Transverse colon (tissue), 4 donors: ENCODE results near the gene ZNF446.
"Not testable (repeated sequence)": the region's sequence is repeated elsewhere in the genome, so short reads cannot be mapped to it uniquely, and the experiment has no call there.

ENCODE experiments used
- EP300 ChIP-seq: sonication (generic); formaldehyde crosslinking; IDR thresholded peaks from one replicate; pipeline ENCODE4 v1.6.1; 2017; ENCODE audit warnings: antibody characterized with exemption, low read depth
- POLR2A ChIP-seq: fragments of 450-650 bp; IDR thresholded peaks from one replicate; pipeline ENCODE4 v1.6.1; 2016; ENCODE audit warnings: antibody characterized with exemption, mild to moderate bottlenecking, moderate library complexity
- POLR2AphosphoS5 ChIP-seq, 3 donors: sonication (generic); formaldehyde crosslinking; IDR thresholded peaks; one replicate each; pipeline ENCODE4 v1.6.1; 2016; ENCODE audit warnings: antibody characterized with exemption in 3 of 3
- TF ChIP-seq, protein P1 (sequence below), 5 experiments: fragments of 200-600 bp in 3 of 5; fragments of 450-650 bp in 2 of 5; sonication (generic) in 3 of 5; IDR thresholded peaks; 1 replicate in 2 of 5; 2 replicates in 3 of 5; pipeline ENCODE4 v1.5.1; 2016 to 2017; ENCODE audit warnings: antibody characterized with exemption in 5 of 5, inconsistent platforms in 3 of 5, mild to moderate bottlenecking in 2 of 5, moderate library complexity in 1 of 5

DNA sequence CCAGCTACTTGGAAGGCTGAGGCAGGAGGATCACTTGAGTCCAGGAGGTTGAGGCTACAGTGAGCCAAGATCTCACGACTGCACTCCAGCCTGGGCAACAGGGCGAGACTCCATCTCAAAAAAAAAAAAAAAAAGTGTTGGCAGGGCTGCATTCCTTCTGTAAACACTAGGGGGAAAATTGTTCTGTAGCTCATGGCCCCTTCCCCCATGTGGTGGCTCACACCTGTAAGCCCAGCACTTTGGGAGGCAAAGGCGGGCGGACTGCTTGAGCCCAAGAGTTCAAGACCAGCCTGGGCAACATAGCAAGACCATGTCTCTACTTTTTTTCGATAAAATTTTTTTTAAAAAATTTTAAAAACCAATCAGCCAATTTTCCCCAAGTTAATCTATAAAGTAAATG lies 8.2 kb downstream of the ZNF446 start:
- TF ChIP-seq, protein P1, sequence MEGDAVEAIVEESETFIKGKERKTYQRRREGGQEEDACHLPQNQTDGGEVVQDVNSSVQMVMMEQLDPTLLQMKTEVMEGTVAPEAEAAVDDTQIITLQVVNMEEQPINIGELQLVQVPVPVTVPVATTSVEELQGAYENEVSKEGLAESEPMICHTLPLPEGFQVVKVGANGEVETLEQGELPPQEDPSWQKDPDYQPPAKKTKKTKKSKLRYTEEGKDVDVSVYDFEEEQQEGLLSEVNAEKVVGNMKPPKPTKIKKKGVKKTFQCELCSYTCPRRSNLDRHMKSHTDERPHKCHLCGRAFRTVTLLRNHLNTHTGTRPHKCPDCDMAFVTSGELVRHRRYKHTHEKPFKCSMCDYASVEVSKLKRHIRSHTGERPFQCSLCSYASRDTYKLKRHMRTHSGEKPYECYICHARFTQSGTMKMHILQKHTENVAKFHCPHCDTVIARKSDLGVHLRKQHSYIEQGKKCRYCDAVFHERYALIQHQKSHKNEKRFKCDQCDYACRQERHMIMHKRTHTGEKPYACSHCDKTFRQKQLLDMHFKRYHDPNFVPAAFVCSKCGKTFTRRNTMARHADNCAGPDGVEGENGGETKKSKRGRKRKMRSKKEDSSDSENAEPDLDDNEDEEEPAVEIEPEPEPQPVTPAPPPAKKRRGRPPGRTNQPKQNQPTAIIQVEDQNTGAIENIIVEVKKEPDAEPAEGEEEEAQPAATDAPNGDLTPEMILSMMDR (IDR thresholded peaks at IDR 0.05) = not testable (repeated sequence)
- not testable (repeated sequence) for TF ChIP-seq EP300; POLR2AphosphoS5 (IDR thresholded peaks at IDR 0.05); POLR2A
